ENCODE results near the gene SPATA16.

Gene SPATA16

DNA sequence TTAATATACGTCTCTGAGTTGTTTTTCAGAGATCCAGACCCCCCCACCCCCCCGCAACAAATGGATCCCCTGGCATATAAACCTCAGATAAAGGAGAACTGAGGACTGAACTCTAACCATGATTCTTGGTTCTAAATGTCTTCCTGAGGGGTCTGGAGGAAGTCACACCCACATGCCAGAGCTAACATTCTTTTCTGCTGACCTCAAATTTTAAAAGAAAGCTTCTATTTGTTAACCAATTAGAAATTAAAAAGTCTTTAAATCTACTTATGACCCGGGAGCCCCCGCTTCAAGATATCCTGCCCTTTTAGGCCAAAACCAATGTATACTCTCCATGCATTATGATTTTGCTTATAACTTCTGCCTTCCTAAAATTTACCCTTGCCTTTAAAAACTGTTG is 202.2 kb downstream of the SPATA16 start:
- TF ChIP-seq, protein P1, sequence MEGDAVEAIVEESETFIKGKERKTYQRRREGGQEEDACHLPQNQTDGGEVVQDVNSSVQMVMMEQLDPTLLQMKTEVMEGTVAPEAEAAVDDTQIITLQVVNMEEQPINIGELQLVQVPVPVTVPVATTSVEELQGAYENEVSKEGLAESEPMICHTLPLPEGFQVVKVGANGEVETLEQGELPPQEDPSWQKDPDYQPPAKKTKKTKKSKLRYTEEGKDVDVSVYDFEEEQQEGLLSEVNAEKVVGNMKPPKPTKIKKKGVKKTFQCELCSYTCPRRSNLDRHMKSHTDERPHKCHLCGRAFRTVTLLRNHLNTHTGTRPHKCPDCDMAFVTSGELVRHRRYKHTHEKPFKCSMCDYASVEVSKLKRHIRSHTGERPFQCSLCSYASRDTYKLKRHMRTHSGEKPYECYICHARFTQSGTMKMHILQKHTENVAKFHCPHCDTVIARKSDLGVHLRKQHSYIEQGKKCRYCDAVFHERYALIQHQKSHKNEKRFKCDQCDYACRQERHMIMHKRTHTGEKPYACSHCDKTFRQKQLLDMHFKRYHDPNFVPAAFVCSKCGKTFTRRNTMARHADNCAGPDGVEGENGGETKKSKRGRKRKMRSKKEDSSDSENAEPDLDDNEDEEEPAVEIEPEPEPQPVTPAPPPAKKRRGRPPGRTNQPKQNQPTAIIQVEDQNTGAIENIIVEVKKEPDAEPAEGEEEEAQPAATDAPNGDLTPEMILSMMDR (IDR thresholded peaks at IDR 0.05; ENCODE audit: insufficient read depth, low read length, missing control alignments): no peak
- CTCF ChIA-PET: no interaction called here
- DNase-seq (ENCODE audit: low read depth, low spot score): no peak
- H3K4me3 ChIP-seq (ENCODE audit: low read depth, low read length): no peak overlapping the region
- POLR2A ChIA-PET: no interaction called here

DNA sequence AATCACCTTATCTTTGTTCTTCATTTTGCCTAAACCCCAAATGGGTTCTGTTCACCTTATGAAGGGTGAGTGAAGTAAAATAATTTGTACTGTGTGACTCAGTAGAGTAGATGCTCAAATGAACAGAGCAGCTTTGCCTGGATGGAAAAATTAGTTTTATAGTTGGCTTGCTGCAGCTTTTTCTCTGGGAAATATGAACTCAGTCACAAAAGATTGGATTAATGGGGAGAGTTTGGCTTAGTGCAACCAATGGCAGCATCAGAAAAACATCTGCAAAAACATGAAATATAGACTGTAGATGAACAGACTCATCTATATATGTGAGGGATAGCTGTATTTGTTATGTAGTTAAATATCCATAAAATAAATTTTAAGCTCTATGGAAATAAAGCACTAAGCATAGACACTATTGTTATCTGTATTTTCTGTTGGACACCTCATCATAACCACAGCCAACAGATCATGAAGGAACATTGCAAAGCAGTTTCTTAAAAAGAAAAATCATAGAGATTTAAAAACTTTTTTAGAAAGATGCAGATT is 209.2 kb downstream of the SPATA16 start:
- H3K4me3 ChIP-seq (ENCODE audit: low read depth, low read length): no peak overlapping the region
- no peak for DNase-seq (ENCODE audit: low read depth, low spot score)
- POLR2A ChIA-PET: no interaction called here
- CTCF ChIA-PET: no interaction called here
- TF ChIP-seq, protein P1 (IDR thresholded peaks at IDR 0.05; ENCODE audit: insufficient read depth, low read length, missing control alignments): no peak

DNA sequence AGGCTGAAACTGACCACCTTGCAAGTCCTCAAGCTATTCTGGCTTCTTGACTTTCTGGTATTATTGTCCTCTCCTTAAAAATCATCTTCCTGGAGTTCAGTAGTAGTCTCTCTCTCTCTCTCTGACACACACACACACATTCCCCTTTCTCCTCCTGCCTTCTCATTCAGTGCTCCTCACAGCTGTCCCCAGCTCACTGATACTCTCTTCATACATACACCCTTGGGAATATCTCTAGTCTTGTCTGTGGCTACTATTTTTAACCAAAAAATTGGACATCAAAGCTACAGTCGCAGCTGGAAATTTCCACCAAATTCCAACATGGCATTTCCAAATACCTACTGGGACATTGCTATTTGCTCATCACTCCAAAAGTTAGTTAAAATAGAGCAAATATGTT is 211.6 kb downstream of the SPATA16 start:
- TF ChIP-seq, protein P1 (IDR thresholded peaks at IDR 0.05; ENCODE audit: insufficient read depth, low read length, missing control alignments): no peak
- no peak for DNase-seq (ENCODE audit: low read depth, low spot score)
- ChIA-PET CTCF (no interaction called here), POLR2A (no interaction called here)
- H3K4me3 ChIP-seq (ENCODE audit: low read depth, low read length): no peak overlapping the region

DNA sequence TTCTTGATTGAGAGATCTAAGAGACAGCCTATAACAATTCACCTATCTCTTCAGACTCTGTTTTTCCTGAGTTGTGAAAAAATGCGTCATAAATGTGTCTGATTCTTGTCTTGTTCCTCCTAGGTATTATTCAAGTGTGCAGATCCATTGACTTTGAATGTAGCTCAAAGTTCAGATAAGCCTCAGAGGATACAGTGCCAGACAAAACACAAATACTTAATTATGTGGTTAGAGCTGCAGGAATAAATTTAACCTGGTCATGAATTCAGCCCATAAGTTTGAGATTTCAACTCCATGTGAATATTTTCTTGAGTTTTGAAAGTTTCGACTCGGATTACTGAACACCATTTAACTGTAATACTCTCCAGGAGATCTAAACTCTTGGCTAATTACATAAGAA is 216.5 kb downstream of the SPATA16 start:
- TF ChIP-seq, protein P1 (IDR thresholded peaks at IDR 0.05; ENCODE audit: insufficient read depth, low read length, missing control alignments): no peak
- no peak for DNase-seq (ENCODE audit: low read depth, low spot score)
- H3K4me3 ChIP-seq (ENCODE audit: low read depth, low read length): no peak overlapping the region
- CTCF ChIA-PET: no interaction called here
- POLR2A ChIA-PET: no interaction called here

DNA sequence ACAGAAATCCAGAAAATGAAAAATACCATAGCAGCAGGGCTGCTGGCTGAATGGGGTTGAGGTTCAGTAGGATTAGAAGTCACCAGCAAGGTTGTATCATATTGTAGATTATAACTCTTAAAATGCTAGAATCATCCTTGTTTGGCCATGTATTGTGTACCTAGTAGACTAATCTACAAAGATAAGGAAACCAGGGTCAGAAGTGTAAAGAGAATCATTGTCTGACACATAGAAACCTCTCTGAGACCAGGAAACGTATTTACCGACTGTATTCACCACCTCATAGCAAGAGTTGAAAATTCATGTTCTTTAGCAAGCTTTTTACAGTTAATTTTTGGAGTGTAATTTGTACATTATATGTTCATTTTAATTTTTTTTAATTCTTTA is 221.7 kb downstream of the SPATA16 start:
- POLR2A ChIA-PET: no interaction called here
- H3K4me3 ChIP-seq (ENCODE audit: low read depth, low read length): no peak overlapping the region
- TF ChIP-seq, protein P1 (IDR thresholded peaks at IDR 0.05; ENCODE audit: insufficient read depth, low read length, missing control alignments): no peak
- CTCF ChIA-PET: no interaction called here
- no peak for DNase-seq (ENCODE audit: low read depth, low spot score)

DNA sequence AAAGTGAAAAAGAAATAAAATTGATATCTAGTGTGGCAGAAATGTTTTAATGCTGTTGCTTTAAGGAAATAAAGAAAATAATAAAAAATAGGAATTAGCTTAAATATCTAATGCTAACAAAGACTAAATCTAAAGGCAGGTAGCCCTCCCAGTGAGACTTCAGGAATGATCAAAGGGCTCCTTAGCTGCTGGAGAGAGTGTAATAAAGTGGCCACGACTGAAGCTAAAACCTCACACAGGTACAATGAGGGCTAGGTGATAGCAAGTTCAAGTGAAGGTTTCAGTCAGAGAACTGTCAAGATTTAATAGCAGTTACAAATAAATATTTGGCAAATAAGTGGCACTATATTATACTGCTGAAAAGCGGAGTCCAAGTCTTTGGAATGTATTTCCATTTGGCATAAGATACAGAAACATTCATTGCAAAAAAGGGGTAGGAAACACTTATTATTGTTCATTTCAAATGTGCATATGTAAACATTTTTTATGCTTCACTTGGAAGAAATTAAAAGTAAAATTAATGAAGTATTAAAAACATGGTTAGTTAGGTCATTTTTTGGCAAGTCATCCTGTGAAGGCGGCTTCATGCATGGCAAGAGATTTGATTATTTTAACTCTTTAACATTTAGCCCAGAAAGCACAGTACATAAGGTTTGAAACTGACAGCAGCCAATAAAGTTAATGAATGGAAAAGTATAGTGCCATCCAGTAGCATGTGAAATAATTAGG is 222.3 kb downstream of the SPATA16 start:
- CTCF ChIA-PET: no interaction called here
- DNase-seq (ENCODE audit: low read depth, low spot score): no peak
- POLR2A ChIA-PET: no interaction called here
- TF ChIP-seq, protein P1 (IDR thresholded peaks at IDR 0.05; ENCODE audit: insufficient read depth, low read length, missing control alignments): no peak
- H3K4me3 ChIP-seq (ENCODE audit: low read depth, low read length): no peak overlapping the region
